Panc1 (cell line): ENCODE data around the gene KCNIP4.

Source experiments
- CTCF ChIP-seq: fragments of 450-650 bp; IDR thresholded peaks from 2 replicates; pipeline ENCODE4 v1.5.1; 2017; ENCODE audit warnings: mild to moderate bottlenecking
- POLR2AphosphoS5 ChIP-seq: IDR thresholded peaks from 2 replicates; pipeline ENCODE4 v1.6.1; 2012; ENCODE audit warnings: mild to moderate bottlenecking, low read depth, low read length, moderate library complexity
- REST ChIP-seq, 2 experiments: IDR thresholded peaks; 2 replicates each; pipeline ENCODE4 v1.6.1; 2011 to 2012; ENCODE audit warnings: low read depth in 2 of 2, control low read depth in 1 of 2, low read length in 1 of 2, mild to moderate bottlenecking in 1 of 2, moderate library complexity in 1 of 2; ENCODE audit not compliant: insufficient read depth in 1 of 2
- SIN3A ChIP-seq: IDR thresholded peaks from 2 replicates; pipeline ENCODE4 v1.6.1; 2012; ENCODE audit warnings: low read depth, mild to moderate bottlenecking, low read length, moderate library complexity, borderline replicate concordance; ENCODE audit not compliant: insufficient read depth
- TCF7L2 ChIP-seq: IDR thresholded peaks from 2 replicates; pipeline ENCODE4 v1.6.1; 2011; ENCODE audit warnings: mild to moderate bottlenecking, low read depth, low read length, inconsistent platforms

GRCh38 chr4:21347142-21347541 is 601.4 kb downstream of the KCNIP4 start:
- TF ChIP-seq REST (IDR thresholded peaks at IDR 0.05; ENCODE audit: insufficient read depth in 1 of 2, low read depth in 2 of 2, low read length in 1 of 2): no peak
- TF ChIP-seq CTCF: no peak
- TF ChIP-seq SIN3A: no peak
- no peak for TF ChIP-seq POLR2AphosphoS5
- TF ChIP-seq TCF7L2: no peak
